B cell (primary cell): Measurements from ENCODE around the gene SEPTIN2.

Experiments
- EZH2 ChIP-seq: IDR thresholded peaks from 2 replicates; pipeline ENCODE4 v1.6.1; 2012; ENCODE audit warnings: borderline replicate concordance, low read depth, mild to moderate bottlenecking, moderate library complexity, low read length; ENCODE audit not compliant: insufficient read depth, poor library complexity, severe bottlenecking
- TF ChIP-seq, protein P1 (sequence below): fragments of 200-600 bp; IDR thresholded peaks from one replicate; pipeline ENCODE4 v1.8.0; 2022; ENCODE audit warnings: antibody characterized with exemption, mild to moderate bottlenecking

DNA sequence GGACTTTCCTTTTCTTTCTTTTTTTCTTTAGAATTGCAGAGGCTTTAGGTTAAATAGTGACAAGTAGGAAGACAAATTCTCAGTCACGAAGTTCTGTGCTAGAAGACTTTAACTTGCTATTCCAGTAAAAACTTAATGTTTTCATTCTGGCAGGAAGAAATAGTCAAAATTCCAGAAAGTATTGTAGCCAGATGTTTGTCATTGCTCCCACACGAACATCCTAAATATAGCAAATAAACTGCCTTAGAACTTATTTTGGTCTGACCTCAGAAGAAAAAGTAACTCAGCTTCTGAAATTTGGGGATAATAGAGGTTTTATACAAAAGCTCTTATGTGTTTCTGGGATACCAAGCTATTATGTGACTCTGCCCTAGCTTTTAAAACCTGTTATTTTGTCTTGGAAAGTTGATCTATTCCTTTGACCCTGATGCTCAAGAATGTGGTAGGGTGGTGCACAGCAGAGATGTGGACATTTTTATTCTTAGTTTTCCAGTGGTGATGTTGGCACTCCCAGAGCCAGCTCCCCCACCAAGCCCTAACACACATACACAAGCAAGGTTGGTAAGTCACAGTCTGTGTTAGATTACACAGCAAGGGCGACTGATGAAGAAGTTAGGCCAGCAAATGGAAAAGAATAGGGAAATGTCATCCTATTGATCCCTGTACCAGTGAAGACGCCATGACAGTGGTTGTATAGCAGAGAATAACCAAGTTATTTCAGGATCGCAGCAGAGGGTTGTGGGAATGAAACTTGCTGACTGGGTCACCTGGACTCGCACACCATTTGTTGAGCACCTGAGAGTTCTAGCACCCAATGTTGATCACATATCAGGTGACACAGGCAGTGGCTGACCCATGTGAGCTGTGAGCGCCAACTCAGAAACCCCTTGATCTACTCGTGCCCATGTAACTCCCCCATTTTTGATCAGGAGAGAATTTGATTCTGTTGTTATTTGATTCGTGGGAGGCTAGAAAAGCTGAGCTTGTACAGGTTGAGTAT lies 64.1 kb downstream of the SEPTIN2 start:
- TF ChIP-seq EZH2 = no peak
- TF ChIP-seq, protein P1, sequence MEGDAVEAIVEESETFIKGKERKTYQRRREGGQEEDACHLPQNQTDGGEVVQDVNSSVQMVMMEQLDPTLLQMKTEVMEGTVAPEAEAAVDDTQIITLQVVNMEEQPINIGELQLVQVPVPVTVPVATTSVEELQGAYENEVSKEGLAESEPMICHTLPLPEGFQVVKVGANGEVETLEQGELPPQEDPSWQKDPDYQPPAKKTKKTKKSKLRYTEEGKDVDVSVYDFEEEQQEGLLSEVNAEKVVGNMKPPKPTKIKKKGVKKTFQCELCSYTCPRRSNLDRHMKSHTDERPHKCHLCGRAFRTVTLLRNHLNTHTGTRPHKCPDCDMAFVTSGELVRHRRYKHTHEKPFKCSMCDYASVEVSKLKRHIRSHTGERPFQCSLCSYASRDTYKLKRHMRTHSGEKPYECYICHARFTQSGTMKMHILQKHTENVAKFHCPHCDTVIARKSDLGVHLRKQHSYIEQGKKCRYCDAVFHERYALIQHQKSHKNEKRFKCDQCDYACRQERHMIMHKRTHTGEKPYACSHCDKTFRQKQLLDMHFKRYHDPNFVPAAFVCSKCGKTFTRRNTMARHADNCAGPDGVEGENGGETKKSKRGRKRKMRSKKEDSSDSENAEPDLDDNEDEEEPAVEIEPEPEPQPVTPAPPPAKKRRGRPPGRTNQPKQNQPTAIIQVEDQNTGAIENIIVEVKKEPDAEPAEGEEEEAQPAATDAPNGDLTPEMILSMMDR = no peak
